Esophagus muscularis mucosa (tissue), 3 donors: ENCODE measurements around the gene NEK11.

Experiments
- CTCF ChIP-seq, 3 experiments: fragments of 200-600 bp in 2 of 3; fragments of 450-650 bp in 1 of 3; sonication (generic) in 2 of 3; IDR thresholded peaks; one replicate each; pipeline ENCODE4 v1.5.1; 2017 to 2019; ENCODE audit warnings: antibody characterized with exemption in 3 of 3, mild to moderate bottlenecking in 2 of 3, moderate library complexity in 1 of 3
- POLR2A ChIP-seq: fragments of 450-650 bp; IDR thresholded peaks from one replicate; pipeline ENCODE4 v1.6.1; 2017; ENCODE audit warnings: antibody characterized with exemption, moderate library complexity, mild to moderate bottlenecking, low read depth

DNA sequence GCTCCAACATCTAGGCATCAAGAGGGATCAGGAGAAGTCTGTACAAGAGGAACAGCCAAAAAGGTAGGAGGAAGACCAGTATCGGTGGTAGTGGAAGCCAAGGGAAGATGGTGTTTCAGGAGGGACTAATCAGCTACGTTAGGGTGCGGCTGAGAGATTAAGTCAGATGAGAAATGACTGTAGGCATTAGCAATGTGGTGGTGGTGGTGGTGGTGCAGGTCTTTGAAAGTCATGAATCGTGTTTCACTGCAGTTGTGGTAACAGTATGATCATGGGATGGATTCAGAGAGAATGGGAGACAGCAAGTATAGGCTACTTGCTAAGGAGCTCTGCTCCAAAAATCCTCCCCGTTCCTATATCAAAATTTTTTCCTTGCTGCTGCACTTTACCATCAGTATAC lies 35.6 kb upstream of the NEK11 start:
- TF ChIP-seq CTCF (IDR thresholded peaks at IDR 0.05) (no peak), POLR2A (no peak)
